Measurements from ENCODE around the gene RASSF8. TPM values are rescaled to one million over a fixed set of nuclear protein-coding genes. Genes with fewer than 3 reads are reported as not detected.

Gene RASSF8
- total RNA-seq, 1 donor from 2014 or later = 39.5 TPM

GRCh38 chr12:26097046-26097878 is 138.8 kb downstream of the RASSF8 start:
- Histone ChIP-seq H3K36me3 (ENCODE audit: insufficient read depth, low read length) (no peaks in the 10 kb centered on the region), H2AFZ (ENCODE audit: low read depth, low read length) (no peak overlapping the region), H4K20me1 (ENCODE audit: insufficient read depth, low read length) (no peaks in the 10 kb centered on the region), H3K4me1 (ENCODE audit: insufficient read depth, low read length) (no peaks in the 10 kb centered on the region), H3K4me2 (ENCODE audit: low read length) (peak overlapping the region; percentile 8), H3K27ac (ENCODE audit: low read depth, low read length) (no peak overlapping the region), H3K9me3 (ENCODE audit: insufficient read depth, low read depth, low read length) (no peaks in the 10 kb centered on the region), H3K9ac (ENCODE audit: low read length) (no peak overlapping the region), H3K79me2 (ENCODE audit: insufficient read depth, low read length) (no peaks in the 10 kb centered on the region), H3K4me3 (ENCODE audit: insufficient read depth, low read depth, low read length) (no peak overlapping the region), H3K27me3 (ENCODE audit: insufficient read depth, low read length) (no peaks in the 10 kb centered on the region)
- peak; percentile 94 for FAIRE-seq
- Mint-ChIP-seq H3K36me3 (ENCODE audit: low read depth, unreplicated experiment) (no peaks in the 10 kb centered on the region), H3K4me3 (ENCODE audit: unreplicated experiment) (no peak overlapping the region), H3K27ac (ENCODE audit: unreplicated experiment) (no peak overlapping the region), H3K4me1 (ENCODE audit: low read depth, unreplicated experiment) (peaks cover 4% of the 10 kb centered on the region), H3K27me3 (ENCODE audit: low read depth, unreplicated experiment) (peaks cover 5% of the 10 kb centered on the region), H3K9me3 (ENCODE audit: unreplicated experiment) (no peaks in the 10 kb centered on the region)
- peak; percentile 56 for DNase-seq (ENCODE audit: low read depth)
- TF ChIP-seq, protein P1, sequence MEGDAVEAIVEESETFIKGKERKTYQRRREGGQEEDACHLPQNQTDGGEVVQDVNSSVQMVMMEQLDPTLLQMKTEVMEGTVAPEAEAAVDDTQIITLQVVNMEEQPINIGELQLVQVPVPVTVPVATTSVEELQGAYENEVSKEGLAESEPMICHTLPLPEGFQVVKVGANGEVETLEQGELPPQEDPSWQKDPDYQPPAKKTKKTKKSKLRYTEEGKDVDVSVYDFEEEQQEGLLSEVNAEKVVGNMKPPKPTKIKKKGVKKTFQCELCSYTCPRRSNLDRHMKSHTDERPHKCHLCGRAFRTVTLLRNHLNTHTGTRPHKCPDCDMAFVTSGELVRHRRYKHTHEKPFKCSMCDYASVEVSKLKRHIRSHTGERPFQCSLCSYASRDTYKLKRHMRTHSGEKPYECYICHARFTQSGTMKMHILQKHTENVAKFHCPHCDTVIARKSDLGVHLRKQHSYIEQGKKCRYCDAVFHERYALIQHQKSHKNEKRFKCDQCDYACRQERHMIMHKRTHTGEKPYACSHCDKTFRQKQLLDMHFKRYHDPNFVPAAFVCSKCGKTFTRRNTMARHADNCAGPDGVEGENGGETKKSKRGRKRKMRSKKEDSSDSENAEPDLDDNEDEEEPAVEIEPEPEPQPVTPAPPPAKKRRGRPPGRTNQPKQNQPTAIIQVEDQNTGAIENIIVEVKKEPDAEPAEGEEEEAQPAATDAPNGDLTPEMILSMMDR (IDR thresholded peaks at IDR 0.05; ENCODE audit: insufficient read depth, low read depth, low read length) = peak; percentile 98
- TF ChIP-seq EZH2 (IDR thresholded peaks at IDR 0.05; ENCODE audit: insufficient read depth, low read length) = no peak

- no peak overlapping the region for H3K9ac ChIP-seq (ENCODE audit: low read length)
- H3K27me3 ChIP-seq (ENCODE audit: insufficient read depth, low read length) = no peaks in the 10 kb centered on the region
- H3K27me3 Mint-ChIP-seq (ENCODE audit: low read depth, unreplicated experiment) = peaks cover 5% of the 10 kb centered on the region
- no peaks in the 10 kb centered on the region for H3K9me3 Mint-ChIP-seq (ENCODE audit: unreplicated experiment)
- H3K27ac ChIP-seq (ENCODE audit: low read depth, low read length) = no peak overlapping the region
- no peaks in the 10 kb centered on the region for H3K4me1 ChIP-seq (ENCODE audit: insufficient read depth, low read length)
- H3K4me3 Mint-ChIP-seq (ENCODE audit: unreplicated experiment) = no peak overlapping the region
- no peak overlapping the region for H3K27ac Mint-ChIP-seq (ENCODE audit: unreplicated experiment)
- H3K9me3 ChIP-seq (ENCODE audit: insufficient read depth, low read depth, low read length) = no peaks in the 10 kb centered on the region
- TF ChIP-seq, protein P1 (IDR thresholded peaks at IDR 0.05; ENCODE audit: insufficient read depth, low read depth, low read length) = no peak
- no peak for TF ChIP-seq EZH2 (IDR thresholded peaks at IDR 0.05; ENCODE audit: insufficient read depth, low read length)
- no peaks in the 10 kb centered on the region for H4K20me1 ChIP-seq (ENCODE audit: insufficient read depth, low read length)
- no peaks in the 10 kb centered on the region for H3K36me3 ChIP-seq (ENCODE audit: insufficient read depth, low read length)
- H3K4me2 ChIP-seq (ENCODE audit: low read length) = no peak overlapping the region
- H2AFZ ChIP-seq (ENCODE audit: low read depth, low read length) = no peak overlapping the region
- no peaks in the 10 kb centered on the region for H3K36me3 Mint-ChIP-seq (ENCODE audit: low read depth, unreplicated experiment)
- no peak for DNase-seq (ENCODE audit: low read depth)
- no peaks in the 10 kb centered on the region for H3K79me2 ChIP-seq (ENCODE audit: insufficient read depth, low read length)
- no peak for FAIRE-seq
- no peaks in the 10 kb centered on the region for H3K4me1 Mint-ChIP-seq (ENCODE audit: low read depth, unreplicated experiment)
- H3K4me3 ChIP-seq (ENCODE audit: insufficient read depth, low read depth, low read length) = no peak overlapping the region
These were observed 142.3 kb downstream of the RASSF8 start for GRCh38 chr12:26100666-26101349.
